GM18502 (cell line): ENCODE measurements around the gene CALD1.

Experiments used
- ATAC-seq: cut with Tn5 transposase; IDR thresholded peaks from one replicate; pipeline ENCODE4 v1.9.1; 2021; ENCODE audit warnings: mild to moderate bottlenecking; ENCODE audit not compliant: unreplicated experiment, poor library complexity

CALD1 gene

DNA sequence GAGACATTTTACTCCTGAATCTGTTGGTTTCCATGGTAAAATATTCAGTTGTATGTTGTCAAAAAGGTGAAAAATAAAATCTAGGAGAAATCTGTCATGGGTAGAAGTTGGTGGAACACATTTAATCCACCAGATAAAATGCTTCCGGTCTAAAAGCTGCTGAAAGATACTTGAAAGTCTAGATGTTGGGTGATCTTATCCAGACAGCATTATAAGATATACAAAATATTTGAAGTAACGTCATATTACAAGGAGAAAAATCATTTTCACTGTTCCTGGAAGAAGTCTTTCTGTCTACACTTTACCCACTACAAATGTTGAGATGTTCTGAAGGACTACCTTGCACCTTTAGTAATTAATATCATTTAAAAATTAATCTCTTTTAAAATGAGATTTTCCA lies 40.9 kb downstream of the CALD1 start:
- no peak for ATAC-seq

DNA sequence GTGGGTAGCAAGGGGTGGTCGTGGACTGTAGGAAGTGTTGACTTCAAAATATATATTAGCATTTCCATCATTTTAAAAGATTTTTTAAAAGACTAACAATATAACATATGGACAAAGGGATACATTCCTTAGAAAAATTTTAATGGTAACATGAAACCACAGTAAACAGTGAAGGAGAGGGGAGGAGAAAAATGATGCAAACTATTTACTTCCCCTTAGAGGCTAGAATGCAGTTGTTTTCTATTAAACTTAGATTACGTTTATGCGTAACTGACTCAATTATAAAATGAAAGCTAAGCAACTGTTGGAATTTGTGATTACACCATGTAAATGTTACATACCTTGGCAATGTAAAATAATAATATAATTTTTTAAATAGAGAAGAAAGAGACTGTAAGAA lies 41.3 kb downstream of the CALD1 start:
- ATAC-seq, result no peak

DNA sequence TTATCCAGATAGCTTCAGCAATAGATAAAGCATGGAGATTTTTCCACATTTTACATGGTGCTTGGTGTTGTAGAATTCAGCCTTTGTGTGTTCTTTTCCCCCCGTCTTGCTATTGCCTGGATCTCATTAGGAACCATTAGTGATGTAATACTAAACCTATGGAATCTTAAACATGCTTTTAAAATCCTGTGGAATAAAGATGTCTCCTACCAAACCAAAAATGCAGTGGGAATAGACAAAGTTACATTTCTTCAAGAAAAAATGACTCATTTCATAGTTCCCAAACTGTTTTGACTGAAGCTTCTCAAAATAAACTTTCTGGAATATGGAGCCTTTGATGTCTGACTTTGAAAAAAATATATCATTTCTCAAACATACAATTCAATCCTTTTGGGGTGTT lies 44.0 kb downstream of the CALD1 start:
- ATAC-seq, result no peak

DNA sequence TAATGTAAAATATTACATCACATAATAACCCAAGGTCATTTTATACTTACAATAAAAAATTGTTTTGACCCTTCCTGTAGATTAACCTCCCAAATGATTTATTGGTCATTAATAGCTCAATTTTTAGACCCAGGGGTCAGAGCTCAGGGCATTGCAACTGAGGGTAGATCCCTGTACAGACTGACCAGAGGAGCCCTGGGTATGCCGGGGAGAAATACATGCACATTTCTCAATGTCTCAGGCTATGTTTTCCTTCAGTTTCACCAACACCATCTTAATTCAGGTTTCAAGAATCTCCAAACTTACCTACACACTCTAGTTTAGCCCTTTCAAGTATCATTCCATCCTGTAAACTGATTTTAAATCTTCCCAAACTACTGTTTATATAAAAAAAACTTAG lies 46.2 kb downstream of the CALD1 start:
- ATAC-seq, result no peak

DNA sequence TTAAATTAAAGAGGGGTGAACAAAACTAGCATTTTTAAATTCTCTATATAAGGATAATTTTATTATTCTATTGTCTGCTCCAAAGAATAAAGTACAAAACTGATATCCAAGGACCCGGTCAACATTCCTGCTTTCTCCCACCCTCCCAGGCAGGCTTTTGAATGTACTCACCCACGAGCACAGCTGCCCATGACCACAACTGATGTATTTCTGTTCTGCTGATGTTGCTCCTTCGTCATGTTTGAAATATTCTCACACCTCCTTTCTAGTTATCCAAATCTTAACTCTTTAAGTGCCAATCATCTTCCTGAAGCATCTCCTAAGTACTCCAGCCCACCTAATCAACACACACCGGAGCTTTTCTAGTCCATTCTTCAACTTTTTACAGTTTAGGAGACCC lies 46.7 kb downstream of the CALD1 start:
- no peak for ATAC-seq

DNA sequence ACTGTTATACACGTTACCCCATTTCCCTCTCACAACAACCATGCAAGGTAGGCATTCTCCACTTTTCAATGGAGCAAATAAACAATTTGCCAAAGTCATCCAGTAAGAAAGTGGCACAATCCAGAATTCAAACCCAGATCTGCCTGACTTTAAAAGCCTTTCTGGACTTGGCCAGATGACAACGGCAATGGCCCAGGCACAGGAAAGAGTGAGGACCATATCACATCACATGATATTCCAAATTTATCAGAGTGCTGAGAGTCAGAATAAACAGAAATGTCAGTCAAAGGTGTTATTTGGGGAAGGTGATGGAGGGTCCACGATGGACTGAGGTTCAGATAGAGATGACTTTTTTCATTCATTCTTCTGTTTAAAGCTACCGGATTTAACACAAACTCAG lies 48.0 kb downstream of the CALD1 start:
- ATAC-seq, result no peak

DNA sequence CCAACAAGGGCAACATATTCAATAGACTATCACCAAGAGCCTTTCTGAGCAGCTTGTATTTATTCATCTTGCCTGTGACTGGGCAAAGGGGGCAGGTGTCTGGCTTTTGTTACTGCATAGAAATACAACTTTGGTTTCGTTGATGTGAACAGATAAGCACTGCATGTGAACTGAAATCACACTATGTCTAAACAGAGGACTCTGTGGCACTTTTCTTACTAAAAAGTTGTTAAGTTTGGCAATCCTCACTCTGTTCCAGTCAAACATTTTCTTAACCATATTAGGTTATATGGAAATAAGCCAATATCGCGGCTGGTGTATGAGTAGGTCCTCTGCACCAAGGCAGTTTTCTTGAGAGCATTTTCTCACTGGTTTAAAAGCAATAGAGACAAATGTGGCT lies 48.5 kb downstream of the CALD1 start:
- ATAC-seq, result no peak

DNA sequence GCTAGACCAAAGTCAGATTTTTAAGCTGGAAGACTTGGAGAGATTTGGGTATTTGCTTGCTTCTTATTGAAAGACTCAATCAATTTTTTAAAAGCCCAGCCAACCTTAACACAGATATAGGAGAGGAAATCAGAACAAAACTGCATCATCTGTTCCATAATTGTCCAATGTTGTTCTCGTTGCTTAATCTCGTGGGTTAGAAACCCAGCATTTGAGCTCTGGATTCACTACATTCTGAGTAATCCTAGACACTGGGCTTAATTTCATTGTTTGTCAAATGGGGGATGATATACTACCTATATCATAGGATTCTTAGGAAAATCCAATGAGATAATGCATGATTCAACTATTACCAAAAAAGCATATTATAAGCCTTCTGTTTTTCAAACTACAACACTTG lies 48.9 kb downstream of the CALD1 start:
- no peak for ATAC-seq

DNA sequence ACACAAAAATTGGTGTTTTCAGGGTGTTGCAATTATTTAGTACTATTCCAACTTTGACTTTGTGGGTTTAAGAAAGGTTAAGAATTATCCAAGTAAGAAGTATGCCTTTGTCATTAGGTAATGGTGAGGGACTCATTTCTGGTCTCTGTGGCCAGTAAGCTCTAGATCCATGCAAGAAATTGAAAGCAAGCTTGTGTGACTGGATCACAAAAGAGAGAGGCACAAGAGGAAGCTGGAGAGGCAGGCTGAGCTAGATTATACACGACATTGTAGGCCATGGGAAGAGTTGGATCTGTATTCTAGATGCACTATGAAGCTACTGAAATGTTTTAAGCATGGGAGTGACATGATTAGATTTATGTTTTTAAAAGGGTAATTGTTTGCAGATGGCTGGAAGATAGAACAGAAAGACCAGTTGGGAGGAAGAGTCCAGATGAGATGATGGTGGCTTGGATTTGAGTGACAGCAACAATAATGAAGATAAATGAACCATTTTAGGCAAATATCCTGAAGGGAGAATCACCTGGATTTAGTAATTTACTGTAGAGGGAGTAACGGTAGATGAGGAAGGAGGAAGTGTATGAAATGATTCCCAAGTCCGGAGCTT lies 50.0 kb downstream of the CALD1 start:
- ATAC-seq, result no peak

DNA sequence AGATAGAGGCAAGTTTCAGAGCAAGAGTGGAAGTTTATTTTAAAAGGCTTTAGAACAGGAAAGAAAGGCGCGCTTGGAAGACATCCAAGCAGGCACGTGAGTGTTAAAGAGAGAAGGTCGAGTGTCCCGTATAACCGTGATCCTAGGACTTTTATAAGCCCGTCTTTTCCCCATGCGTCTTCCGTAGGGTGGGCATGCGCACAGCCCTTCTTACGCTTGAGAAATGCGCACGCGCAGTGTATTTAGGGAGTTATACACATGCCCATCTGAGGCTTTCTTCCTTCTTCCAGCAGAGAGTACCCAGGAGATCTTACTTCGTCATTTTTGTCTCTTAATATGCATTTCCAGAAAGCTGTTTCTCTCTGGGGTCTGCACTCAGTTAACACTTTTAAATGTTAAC lies 52.4 kb downstream of the CALD1 start:
- no peak for ATAC-seq

DNA sequence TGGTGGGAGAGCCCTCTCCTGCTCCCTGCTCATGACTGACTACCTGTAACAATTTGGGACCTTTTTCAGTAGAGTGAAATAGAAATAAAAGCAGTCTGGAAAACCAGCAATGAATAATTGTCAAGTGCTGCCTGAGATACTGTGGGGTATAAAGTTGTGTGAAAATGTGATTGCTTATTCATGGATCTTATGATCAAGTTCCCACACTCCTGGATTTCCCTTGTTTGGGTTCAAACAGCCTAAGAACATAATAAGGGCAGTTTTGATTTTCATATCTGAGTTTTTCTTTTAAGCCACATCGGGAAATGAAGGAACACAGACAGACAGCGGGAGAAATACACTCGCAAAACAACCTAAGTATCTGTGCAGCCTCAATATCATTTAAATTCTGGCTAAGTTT lies 52.9 kb downstream of the CALD1 start:
- no peak for ATAC-seq

DNA sequence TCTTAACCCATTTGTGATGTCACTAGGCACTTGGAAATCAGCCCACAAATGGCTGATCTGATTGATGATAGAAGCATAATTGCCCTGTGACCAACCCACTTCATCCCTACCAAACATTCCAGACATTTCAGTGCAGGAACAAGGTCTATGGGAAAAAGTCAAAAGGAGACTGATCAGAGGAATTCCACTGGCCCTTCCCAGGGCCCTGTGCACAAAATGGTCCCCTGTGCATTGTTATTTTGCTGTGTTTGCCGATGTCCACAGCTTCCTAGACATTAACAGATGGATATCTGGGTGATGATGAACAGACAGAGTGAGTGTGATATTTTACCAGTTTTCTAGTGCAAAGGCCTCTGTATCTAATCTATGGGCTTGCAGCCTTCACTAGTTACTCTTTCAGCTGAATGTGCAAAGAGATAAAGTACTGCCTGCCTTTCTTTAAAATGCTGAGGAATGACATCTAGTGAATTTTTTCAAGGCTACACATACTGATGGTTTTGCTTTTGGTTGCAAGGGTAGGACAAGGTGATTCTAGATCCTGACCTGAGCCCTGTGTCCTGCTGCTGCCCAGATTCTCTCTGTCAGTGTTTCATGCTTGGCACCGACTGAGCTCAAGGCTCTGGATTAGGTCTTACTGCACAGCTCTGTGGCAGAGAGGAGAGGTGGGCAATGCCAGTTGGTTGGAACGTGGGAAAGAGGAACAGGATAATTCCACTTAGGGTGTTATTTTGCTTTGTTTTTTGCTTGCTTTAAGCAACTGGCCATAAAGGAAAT lies 55.4 kb downstream of the CALD1 start:
- no peak for ATAC-seq

DNA sequence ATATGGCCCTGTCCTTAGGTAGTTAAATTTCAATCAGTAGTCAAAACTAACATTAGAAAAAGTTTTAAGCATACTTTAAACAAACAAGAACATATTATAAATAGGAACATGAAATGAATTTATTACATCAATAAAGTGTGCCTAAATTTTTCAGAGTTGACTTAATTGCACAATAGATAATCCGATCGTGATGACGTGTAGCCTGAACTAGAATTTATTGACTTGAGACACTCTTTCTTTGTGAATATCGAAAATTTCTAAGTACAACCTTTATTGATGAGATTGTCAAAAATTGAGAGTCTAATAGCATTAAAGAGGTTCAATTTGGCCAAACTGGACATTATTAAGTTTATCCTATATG lies 56.0 kb downstream of the CALD1 start:
- ATAC-seq, result no peak

DNA sequence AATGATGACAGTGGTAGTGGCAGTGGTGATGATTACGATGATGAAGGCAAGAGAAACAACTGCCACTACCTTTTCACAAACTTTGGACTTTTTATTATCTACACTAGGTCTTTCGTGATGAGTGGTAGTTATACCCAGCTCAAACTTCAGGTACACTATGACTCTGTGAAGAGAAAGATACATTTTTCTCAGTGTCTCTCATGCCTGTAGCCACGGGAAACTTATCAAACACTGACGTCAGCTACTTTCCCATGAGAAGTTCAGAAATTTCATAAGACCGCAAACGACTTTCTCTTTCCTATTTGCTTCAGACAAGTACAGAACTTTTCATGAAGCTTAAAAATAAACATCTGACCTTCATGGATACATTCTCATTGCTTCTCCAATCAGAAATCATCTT lies 57.0 kb downstream of the CALD1 start:
- no peak for ATAC-seq

DNA sequence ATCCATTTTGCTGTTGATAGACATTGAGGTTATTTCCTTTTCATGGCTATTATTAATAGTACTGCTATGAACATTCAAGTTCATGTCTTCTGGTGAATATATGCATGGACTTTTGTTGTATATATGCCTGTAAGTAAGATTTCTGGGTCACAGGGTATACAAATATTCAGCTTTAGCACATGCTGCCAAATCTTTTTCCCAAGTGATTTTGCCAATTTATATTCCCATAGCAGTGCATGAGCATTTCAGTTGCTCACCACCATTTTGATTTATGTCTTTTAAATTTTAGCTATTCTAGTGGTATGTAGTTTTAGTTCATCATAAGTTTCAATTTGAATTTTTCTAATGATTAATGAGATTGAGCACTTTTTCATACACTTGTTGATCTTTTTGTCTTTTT lies 59.9 kb downstream of the CALD1 start:
- ATAC-seq, result no peak

DNA sequence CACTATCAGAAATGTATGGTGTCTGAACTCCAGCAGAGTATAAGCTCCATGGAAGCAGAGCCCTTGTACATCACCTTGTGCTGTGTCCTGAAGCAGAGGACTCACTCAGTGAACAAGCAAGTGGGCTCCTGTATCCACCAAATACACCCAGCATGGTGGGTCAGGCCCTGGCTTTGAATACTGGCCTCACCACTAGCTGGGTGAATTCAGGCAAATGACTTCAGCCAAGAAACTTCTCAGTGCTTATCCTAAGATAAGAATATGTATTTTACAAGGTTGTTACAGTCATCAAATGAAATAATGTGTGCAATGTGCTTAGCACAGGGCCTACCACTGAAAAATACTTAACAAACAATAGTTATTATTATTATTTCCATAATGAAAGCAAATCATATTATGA lies 62.6 kb downstream of the CALD1 start:
- ATAC-seq, result no peak

DNA sequence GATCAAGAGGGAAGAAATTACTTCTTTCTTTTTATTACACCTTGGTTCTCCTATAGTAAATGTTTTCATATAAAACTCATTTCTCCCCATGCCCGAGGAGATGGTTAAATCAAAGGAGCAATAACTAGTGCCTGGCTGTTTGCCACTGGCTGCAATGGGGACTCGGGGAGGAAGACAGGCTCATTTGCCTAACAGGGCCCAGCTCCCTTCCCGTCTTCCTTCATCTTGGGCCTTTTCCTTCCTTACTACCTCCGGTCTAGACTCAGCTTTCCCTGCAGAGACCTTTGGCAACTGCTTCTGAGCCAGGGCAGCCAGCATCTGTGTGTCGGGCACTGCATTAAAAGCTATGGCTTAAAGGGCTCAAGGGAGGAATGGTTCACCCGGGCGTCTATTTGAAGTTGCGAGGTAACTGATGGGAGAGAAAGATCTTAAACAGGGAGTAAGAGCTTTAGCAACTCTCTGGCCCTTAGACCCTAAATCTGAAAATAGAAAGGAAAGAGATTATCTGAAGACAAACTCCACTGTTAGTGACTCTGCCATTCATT lies 63.5 kb downstream of the CALD1 start:
- ATAC-seq, result no peak

DNA sequence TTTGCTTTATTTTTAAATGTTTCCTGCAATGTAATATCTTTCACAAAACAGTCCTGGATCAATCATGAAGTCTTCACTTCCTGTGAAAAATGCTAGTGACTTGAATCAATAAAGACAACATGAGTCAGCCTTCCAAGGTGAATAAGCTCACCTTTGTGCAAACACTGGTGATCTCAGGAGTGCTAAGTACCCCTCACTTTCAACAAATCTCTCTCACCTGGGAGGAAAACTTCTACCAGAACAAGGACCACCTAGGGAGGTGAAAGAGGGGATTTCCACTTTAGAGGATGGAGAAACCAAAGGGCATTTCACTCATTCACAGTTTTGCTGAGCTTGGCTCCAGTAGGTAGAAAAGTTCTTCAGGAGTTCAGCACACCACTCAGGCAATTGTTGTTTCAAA lies 64.8 kb downstream of the CALD1 start:
- ATAC-seq, result no peak

DNA sequence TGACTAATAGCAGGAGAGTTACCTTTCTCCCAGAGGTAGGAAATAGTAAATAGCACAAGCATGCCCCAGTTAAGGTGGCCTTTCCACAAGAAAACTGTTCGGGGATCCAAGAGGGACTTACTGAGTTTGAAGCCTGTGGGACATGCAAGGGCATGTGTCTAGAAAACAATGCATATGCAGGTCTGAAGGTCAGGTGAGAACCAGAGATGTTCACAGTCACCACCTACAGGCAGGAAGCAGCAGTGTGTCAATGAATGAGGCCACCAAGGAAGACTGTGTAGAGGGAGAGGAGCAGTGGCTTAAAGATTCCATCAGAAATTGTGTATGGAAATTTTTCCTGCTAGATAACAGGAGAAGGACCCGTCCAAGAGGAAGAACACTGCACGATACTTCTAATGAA lies 66.0 kb downstream of the CALD1 start:
- ATAC-seq, result peak; percentile 59

DNA sequence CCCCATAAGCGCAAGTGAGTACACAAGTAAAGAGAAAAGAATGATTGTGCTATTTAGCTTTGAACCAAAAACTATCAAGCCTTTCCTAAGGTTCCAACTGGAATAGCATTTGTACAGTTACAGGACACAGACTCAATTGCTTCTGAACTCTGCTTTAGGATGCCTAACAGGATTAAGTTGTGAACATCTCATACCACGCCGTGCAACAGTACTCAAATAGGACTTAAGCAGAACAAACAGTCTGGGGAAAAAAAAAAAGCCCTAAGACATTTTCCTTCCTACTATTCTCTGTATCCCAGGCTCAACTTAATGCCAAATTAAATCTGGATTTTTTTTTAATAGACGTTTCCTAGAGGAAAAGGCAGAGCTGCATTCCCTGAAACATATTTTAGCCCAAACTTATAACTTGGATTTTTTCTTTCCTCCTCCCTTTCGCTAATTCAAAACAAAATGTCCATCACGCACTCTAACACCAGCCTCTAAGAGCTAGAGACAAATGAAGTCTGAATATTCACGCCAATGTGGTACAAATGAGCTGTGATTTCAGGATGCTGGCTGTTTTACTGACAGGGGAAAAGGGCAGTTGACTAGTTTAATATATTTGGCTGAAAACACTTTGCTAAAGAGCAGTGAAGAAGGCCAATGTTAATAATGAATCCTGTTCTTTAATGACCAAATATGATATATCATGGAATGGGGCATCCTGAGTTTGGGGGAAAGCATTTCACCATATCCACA lies 68.6 kb downstream of the CALD1 start:
- no peak for ATAC-seq

DNA sequence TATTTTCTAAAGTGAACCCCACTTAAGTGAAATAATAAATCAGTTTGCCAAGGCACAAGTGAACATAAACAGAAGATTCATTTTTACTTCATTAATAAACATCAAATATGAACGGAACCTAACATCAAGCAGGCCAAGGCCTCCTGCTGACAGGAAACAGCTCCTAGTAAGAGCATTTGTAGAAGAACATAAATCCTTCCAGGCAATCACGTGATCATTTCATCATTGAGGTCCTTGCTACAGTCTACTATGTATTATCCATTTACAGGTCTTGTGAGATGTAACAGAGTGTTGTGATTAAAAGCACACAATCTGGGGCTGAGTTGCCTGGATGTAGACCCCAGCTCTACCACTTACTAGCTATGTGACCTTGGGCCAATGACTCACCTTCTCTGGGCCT lies 70.6 kb downstream of the CALD1 start:
- no peak for ATAC-seq
